Left ventricle myocardium superior (tissue), 1 donor: Measurements from ENCODE around the gene FAM20B. TPM values are rescaled to one million over a fixed set of nuclear protein-coding genes. Genes with fewer than 3 reads are reported as not detected.
A peak's percentile ranks its signal among the peaks of the same experiment; 100 is the strongest.
"Not testable (repeated sequence)": the region's sequence is repeated elsewhere in the genome, so short reads cannot be mapped to it uniquely, and the experiment has no call there.

Experiments used
- ATAC-seq: fragments of 200-7000 bp; cut with Tn5 transposase; one replicate; pipeline ENCODE4 v1.9.1; 2020; ENCODE audit warnings: mild to moderate bottlenecking, moderate library complexity
- DNase-seq: peaks from one replicate; pipeline ENCODE4 v3.0.0-alpha.2; 2020
- intact Hi-C: fragments of 100-400 bp; cut with micrococcal nuclease; formaldehyde crosslinking; loops from one replicate; pipeline ENCODE4 v1.11.0; 2022
- total RNA-seq: library from RNA; stranded (reverse); fragmentation: NEBNext Ultra II Directional; extraction: Animal tissue kit (Norgen Biotek cat#: 25700); gene quantifications from one replicate; pipeline ENCODE4 v1.2.1, GENCODE V29; 2021
- donor health status: DM: no; HTN: yes; CAD: no; lungs with severe emphysema.

Gene FAM20B
- total RNA-seq, 1 donor from 2014 or later, result 54.5 TPM

DNA sequence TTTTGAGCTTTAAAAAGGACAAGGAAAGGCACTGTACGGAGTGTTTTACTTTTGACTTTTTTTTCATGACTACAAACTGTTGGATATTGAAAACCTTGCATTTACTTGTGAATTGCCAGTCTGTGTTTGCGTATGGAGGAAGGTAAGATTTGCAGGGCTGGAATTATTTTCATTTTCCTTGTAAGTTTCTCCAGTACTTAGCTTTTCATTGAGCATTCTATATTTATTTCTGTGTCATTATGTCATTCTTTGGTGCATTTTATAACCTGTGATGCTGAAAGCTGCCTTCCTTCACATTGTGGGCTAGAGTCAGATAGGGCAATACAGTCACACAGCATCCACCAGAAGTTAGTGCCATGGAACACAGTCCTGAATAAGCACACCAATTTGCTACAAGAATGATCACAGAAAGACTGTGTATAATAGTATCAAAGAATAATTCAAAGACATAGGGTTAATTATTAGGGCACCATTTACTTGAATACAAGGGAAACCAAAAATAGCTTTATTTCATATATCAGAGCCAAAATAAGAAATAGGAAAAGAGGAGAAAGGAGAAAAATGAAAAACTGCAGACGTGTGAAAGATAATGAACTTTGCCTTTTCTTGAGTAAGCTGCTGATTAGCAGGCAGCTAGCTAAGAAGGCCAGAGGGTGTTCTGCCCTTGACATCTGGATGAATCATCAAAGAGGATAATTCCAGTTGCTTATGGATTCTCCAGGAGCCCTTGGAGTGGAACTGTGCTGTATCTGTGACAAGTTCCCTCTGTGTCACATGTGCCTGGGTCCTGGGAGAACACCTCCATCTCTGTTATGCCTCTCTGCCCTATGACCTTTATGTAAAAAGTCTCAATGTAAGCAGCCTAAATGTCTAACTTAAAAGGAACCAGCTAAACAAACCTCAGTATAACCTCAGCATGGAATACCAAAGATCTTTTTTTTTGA lies 8.0 kb upstream of the FAM20B start:
- DNase-seq (no peak), ATAC-seq (no peak)
- intact Hi-C loops, result no loop called here

DNA sequence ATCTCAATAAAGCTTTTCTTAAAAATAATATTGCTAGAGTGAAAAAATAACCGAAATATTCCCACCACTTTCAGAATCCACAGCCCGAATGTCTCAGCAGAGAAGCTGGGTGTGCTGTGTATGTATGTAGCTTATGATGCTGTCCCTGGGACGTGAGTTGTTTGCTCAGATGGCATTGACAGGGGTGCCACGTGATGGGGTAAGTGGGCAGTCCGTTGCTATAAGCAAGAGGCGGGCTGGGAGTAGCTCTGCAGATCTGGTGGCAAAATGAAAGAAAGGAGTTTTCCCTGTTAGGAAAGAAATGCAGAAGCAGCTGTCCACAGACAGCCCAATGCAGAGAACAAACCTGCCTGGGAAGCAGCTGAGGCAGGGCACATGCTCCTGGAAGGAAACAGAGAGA lies 3.8 kb upstream of the FAM20B start:
- intact Hi-C loops, result no loop called here
- DNase-seq, result no peak
- no peak for ATAC-seq

DNA sequence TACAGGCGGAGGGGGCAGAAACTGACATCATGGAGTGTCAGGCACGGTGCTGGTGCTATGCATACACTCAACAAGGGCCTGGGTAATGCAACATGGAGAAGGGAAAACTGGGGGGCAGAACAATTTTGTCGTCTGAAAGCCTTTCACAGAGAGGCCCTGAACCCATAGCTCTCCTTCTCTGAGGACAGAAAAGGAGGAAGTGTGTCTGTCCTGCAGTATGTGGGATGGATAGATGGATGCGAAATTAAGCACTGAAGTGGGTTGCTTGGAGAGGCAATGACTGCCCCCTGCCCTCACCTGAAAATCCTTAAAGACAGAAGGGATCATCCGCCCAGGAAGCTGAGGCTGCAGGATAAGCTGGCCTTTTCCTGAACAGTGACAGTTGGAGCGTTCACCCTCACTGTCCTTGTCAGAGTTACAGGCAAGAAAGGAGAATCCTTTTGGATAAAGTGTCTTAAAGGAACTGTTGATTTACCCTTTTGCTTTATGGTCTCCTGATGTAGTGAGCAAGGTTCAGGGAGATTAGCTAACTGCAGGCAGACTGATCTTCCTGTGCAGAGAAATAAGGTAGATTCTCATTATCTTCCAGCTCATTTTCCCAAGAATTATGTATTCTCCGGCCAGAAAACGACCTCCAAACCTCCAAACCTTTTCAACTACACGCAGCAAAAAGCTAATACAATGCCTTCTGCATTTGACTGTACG lies 1.6 kb upstream of the FAM20B start:
- intact Hi-C loops, result no loop called here

DNA sequence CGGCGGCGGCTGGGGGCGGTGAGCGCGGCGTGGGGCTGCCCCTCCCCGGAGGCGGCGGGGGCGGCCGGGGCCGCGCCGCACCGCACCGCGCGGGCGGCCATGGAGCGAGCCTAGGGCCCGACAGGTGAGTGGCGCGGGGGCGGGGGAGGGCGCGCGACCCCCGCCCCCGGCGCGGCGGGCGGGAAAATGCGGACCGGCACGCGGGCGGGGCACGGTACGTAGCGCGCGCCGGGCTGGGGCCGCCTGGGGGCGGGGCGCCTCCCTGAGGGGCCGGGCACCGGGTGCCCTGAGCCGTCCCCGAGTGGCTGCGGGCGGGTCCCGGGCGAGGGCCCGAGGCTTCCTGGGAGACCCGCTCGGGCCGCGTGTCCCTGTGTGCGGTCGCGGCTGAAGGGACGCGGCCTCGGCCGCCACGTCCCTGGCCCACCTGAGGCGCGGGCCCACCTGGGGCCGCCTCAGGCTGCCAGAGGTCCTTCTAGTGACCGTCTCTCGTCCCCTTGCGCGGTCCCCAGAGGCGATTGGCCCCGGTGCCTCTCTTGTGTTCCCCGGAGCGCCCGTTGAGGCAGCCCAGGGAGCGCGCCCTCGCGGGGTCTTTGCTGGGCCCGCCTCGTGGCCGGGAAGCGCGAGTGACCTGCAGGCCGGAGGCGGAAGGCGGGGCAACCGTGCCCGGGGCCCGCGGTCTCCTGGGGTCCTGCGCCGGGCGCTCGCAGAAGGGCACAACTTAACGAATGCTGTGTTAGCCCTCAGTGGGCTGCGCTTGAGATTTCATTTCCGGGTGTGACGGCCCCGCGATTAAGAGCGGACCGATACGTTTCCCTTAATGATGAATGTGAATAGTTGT lies 500 bp downstream of the FAM20B start:
- DNase-seq (peak; percentile 89), ATAC-seq (peak; percentile 89)
- intact Hi-C loops, result no loop called here

More for the DNA sequence above, 1.6 kb upstream of the FAM20B start:
- ATAC-seq (no peak), DNase-seq (no peak)

DNA sequence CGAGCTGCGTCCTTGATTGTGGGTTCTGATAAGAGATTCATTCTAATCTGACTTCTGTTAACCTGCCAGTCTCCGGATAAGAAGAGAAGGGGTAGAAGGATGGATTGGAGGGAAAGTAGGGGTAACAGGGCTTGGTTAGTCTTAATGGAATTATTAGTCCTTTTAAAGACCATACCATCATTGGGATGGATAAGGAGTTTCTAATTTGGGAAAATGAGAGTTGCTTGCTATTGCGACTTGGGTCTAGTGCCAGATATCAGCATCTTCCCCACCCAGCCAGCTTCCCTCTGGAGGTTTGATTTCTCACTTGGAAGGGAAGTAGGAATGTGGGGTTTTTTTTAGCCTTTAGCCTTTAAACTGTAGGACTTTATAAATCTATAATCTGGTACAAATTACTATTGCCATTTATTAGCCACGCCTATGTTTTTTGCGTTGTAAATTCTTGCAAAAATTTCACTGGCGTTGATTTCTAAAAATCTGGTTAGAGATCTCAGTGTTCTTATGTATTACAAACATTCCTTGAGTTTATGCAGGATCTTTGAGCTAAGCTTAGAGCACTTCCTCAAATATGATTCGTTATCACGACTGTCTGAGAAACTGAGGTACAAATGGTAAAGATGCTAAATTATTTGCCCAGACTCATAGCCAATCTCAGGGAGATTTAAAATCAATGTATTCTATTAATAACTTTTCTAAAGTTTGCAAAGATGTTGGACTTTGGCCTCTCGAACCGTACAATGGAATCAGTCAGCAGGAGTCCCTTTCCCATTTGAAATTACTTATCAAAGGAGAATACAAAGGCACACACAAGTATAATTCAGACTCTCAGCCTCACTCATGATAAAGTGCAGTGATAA lies 1.3 kb downstream of the FAM20B start:
- ATAC-seq, result no peak
- intact Hi-C loops, result no loop called here
- DNase-seq, result no peak

DNA sequence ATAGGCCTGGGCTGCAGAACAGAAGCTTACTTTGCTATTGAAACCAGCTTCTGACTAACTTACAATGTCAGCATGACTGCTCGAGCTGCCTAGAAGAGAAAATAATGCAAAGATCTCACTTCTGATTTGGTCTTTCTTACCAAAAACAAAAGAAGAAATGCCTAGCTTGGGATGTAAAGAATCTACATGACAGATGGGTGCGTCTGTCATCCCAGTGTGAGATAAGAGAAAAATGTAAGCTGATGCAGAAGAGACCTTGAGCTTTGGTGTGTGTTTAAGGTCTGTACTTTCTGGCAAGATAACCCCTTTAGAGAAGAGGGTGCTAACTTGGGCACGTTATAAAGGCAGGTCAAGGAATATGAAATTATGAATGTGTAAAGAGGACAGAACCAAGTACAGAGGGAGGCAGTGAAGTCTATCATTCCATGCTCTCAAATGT lies 3.6 kb downstream of the FAM20B start:
- intact Hi-C loops, result no loop called here
- ATAC-seq, result no peak

DNA sequence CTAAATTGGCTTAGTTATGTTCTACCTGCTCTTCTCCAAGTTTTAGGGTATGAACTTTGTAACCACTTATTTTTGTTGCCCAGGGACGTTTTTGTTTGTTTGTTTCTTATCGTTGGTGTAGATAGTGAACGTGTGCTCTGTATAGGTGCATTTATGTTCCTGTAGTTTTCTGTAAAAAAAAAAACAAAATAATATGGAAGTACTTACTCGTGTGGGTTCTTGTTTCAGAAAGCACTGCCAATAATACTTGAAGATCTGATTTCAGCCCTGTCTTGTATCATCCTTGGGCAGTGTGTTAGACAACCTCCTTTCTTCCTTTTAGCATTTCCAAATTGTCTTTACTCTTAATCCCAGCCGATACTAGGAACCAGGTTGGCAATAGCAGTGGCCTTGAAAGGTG lies 4.4 kb downstream of the FAM20B start:
- intact Hi-C loops, result no loop called here
- ATAC-seq (no peak), DNase-seq (no peak)

More for the DNA sequence above, 3.6 kb downstream of the FAM20B start:
- no peak for DNase-seq

DNA sequence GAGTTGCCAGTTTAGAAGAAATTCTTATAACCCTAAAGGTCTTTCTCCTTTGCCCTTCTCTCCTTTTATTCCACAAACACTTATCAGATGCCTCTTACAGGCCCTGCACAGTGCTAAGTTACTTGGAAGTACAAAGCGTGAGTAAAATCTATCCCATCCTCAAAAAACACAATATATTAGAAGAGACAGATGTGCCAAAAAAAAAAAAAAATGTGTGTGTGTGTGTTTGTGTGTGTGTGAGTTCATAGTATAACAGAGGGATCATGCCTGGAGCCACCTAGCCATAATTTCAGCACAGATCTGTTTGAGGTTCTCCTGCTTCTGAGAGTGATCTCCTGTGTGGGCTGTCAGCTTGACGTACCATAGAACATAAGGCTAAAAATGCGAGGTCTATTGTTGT lies 5.0 kb downstream of the FAM20B start:
- intact Hi-C loops, result no loop called here
- ATAC-seq, result no peak
- no peak for DNase-seq

DNA sequence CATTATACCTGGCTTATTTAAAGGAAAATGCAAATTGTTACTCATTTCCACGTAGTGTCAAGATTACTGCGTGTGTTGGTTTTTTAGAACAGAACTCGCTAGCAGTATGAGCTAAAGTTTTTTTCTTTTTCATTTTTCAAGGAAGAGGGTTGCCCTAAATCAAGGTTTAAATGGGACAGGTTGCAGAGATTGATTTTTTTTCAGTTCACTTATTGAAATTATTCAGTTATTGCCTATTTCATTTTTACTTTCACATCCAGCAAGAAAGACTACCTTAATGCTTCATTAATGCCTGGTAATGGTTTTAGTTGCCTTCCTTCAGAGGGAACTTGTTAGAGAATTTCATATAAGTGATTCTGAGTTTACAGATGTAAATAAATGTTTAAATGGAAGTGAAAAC lies 5.6 kb downstream of the FAM20B start:
- intact Hi-C loops, result no loop called here

DNA sequence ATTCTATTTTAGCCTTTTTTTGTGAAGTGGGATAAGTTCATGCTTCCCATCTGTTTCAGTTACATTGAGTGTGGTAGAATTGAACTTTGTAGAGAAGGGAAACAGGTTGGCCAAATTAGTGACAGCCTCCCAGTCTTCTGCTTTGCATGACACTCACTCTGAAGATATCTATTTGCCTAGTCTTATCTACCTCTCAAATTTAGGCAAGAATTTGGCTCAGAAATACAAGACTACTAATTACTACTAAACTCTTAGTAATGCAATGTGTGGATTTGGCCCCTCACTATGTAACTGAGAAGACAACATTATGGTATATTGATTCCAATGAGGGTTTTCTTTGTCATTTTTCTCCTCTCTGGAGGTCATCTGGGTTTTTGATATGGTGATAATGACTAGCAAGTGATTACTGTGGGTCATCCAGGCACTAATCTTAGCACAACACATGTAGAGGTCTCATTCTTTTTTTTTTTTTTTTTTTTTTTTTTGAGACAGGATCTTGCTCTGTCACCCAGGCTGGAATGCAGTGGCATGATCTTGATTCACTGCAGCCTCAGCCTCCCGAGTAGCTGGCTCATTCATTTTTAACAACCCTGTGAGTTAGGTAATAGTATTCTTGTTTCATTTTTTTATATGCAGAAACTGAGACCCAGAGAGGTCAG lies 6.3 kb downstream of the FAM20B start:
- intact Hi-C loops, result no loop called here
- DNase-seq, result no peak
- ATAC-seq, result no peak

More for the DNA sequence above, 5.6 kb downstream of the FAM20B start:
- DNase-seq, result no peak
- no peak for ATAC-seq

DNA sequence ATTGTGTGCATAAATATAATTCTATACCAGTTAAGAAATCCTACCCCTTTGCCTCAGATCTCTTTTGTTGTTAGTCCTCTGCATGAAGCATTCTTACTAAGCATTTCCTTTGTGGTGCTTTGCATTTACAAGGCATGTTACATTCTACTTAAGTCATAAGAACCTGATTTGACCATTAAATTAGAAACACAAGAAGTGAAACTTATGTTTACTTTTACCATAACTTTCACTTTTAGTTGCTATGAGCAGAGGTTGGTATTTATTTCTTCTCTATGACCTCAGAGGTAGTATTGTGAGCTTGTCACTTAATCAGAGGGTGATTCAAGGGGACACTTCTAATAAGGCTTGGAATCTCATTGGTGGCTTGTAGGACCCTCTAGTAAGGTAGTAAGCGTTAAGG lies 9.0 kb downstream of the FAM20B start:
- no peak for DNase-seq
- peak; percentile 26 for ATAC-seq
- intact Hi-C loops, result no loop called here

DNA sequence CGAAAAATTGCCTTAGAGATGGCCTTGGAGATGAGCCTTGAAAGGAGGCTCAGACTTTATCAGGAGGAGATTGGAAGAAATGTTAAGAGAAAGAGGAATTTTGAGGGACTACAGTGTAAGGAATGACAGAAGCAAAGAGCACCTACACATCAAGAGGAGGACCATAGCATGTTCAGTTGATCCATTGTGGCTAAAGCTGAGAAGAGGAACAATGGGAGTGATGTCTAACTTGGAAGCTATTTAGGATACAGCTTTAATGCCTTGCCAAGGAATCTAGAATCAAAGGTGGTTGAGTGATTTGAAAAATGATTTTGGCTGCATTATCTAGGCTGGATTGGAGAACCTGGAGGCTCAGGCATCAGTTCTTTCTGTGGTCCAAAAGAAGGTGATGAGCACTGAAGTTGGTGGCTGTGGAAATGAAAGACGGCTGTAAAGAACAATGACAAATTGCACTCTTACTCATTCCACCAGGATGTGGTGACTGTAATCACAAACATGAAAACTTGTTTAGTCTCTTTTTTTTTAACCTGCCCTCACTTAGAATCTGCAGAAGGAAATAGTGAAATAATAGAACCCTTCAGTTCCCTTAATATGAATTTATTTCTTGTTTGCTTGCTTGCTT lies 11.3 kb downstream of the FAM20B start:
- ATAC-seq, result no peak
- DNase-seq, result no peak
- intact Hi-C loops, result no loop called here

DNA sequence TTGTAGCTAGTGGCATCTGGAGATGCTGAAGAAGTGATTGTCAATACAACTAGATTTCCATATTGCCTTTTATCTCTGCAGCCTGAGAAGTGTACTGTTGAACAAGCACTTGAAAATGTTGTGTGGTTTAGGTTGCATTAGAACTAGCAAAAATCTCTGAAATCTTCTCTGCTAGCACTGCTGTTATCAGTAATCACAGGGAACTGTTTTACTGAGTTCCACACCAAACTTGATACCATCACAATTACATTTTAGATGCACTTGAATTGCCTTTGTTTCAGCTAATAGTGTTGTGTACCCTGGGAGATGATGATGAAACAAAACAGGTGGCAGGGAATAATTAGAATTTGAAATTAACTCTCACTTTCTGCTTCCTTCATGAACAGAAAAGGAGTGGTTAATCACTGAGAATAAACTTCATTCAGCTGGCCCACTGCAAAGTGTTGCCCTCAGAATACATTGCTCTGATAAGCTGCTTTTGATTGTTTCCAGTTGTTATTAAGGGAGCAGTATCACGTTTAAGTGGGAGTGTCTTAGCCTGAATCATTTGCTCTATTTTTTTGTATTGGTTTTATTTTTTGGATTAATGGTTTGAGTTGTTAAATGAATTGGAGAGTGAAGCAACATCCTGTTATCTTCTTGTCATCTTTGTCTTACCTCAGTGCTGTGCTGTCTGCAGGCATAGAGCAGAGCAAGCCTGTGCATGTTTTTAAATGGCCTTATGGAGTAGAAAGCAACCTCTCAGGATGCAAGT lies 13.0 kb downstream of the FAM20B start:
- DNase-seq, result no peak
- intact Hi-C loops, result no loop called here
- ATAC-seq, result no peak

DNA sequence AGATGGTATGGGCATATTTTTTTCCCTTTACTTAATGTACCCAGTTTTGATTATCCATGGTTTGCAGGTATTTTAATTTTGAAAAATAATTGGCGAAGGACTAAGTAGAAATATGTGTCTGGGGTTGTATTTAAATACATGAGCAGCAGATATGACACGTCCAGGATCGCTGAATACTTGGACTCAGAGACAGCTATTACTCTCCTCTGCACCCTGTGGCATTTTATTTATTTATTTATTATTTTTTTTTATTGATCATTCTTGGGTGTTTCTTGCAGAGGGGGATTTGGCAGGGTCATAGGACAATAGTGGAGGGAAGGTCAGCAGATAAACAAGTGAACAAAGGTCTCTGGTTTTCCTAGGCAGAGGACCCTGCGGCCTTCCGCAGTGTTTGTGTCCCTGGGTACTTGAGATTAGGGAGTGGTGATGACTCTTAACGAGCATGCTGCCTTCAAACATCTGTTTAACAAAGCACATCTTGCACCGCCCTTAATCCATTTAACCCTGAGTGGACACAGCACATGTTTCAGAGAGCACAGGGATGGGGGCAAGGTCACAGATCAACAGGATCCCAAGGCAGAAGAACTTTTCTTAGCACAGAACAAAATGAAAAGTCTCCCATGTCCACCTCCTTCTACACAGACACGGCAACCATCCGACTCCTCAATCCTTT lies 13.9 kb downstream of the FAM20B start:
- intact Hi-C loops, DNase-seq: not testable (repeated sequence)
- peak; percentile 33 for ATAC-seq

DNA sequence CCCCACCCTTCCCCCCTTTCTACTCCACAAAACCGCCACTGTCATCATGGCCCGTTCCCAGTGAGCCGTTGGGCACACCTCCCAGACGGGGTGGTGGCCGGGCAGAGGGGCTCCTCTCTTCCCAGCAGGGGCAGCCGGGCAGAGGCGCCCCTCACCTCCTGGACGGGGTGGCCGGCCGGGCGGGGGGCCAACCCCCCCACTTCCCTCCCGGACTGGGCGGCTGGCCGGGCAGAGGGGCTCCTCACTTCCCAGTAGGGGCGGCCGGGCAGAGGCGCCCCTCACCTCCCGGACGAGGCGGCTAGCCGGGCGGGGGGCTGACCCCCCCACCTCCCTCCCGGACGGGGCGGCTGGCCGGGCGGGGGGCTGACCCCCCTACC lies 14.5 kb downstream of the FAM20B start:
- ATAC-seq, DNase-seq, intact Hi-C loops: not testable (repeated sequence)

DNA sequence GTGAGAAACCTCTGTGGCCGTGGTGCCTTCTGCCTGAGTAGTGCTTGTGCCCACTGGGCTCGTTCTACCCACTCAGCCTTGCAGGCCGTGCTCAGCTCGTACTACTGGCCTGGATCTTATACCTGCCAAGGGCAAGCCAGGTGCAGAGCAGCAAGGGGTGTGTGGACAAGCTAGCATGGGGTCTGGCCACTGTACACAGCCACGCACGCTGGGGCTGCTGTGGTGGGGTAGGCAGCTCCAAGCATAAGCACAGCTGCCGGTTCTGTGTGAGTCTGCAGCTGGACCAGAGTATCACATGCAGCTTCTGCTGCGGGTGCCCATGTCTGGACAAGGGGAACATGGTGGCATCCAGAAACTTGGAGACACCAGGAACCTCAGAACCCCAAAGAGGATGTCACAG lies 16.4 kb downstream of the FAM20B start:
- intact Hi-C loops, result no loop called here
- ATAC-seq (no peak), DNase-seq (no peak)

DNA sequence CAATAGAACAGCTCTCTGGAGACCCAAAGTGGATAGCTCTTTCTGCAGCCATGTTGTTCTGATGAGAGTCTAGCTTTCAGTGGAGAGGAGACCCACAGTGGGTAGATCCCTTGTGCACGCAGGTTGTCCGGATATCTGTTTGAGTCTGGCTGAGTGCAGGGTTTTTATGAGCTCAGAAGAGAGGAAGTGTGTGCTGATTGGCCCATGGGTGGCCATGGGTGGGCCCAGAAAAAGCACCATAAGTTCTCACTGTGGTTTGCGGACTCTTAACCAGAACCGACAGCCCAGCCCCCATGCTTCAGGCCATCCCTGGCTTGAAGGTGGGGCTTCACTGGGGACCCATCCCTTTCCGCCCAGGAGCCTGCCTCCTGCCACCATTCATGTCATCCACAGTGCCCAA lies 17.0 kb downstream of the FAM20B start:
- DNase-seq, result no peak
- no peak for ATAC-seq
- intact Hi-C loops, result no loop called here
